HL-60 (cell line): Measurements from ENCODE around the gene TLL1.

Source experiments
- DNase-seq, 2 experiments: peaks; one replicate each; pipeline ENCODE4 v3.0.0-alpha.2; 2010 to 2020; ENCODE audit warnings: low read depth in 1 of 2, low spot score in 1 of 2
- H3K27ac ChIP-seq: fragments of 250-450 bp; sonication (Bioruptor Pico); replicated peaks from 2 replicates; pipeline ENCODE4 v1.5.1; 2020; ENCODE audit warnings: mild to moderate bottlenecking, moderate library complexity
- H3K27me3 ChIP-seq: fragments of 250-450 bp; sonication (Bioruptor Pico); 2 replicates; pipeline ENCODE4 v1.5.1; 2021; ENCODE audit warnings: mild to moderate bottlenecking, moderate library complexity; ENCODE audit not compliant: insufficient read depth, poor library complexity, severe bottlenecking
- H3K4me3 ChIP-seq: replicated peaks from 2 replicates; pipeline ENCODE4 v1.5.1; 2011; ENCODE audit warnings: mild to moderate bottlenecking, control low read depth, low read length; ENCODE audit not compliant: insufficient read depth
- CTCF ChIP-seq: IDR thresholded peaks from one replicate; pipeline ENCODE4 v1.5.1; 2011; ENCODE audit warnings: low read length, control low read depth, inconsistent platforms; ENCODE audit not compliant: insufficient read depth
- GABPA ChIP-seq: IDR thresholded peaks from 2 replicates; pipeline ENCODE4 v1.6.1; 2012; ENCODE audit warnings: low read depth
- POLR2AphosphoS5 ChIP-seq: IDR thresholded peaks from 2 replicates; pipeline ENCODE4 v1.6.1; 2012; ENCODE audit warnings: low read depth
- REST ChIP-seq: IDR thresholded peaks from 2 replicates; pipeline ENCODE4 v1.6.1; 2012; ENCODE audit warnings: low read depth; ENCODE audit not compliant: insufficient replicate concordance
- SPI1 ChIP-seq: IDR thresholded peaks from 2 replicates; pipeline ENCODE4 v1.6.1; 2012; ENCODE audit warnings: low read depth, mild to moderate bottlenecking, borderline replicate concordance

The TLL1 gene

GRCh38 chr4:166021617-166022016 lies 148.6 kb downstream of the TLL1 start:
- no peak for DNase-seq

GRCh38 chr4:166034965-166035364 lies 161.9 kb downstream of the TLL1 start:
- no peak overlapping the region for H3K4me3 ChIP-seq
- TF ChIP-seq SPI1 (no peak), REST (no peak), POLR2AphosphoS5 (no peak), CTCF (no peak), GABPA (no peak)
- DNase-seq = no peak
- no peak overlapping the region for H3K27ac ChIP-seq
- no peaks in the 10 kb centered on the region for H3K27me3 ChIP-seq

More at GRCh38 chr4:166021617-166022016, 148.6 kb downstream of the TLL1 start:
- Histone ChIP-seq H3K27me3 (no peaks in the 10 kb centered on the region), H3K4me3 (no peak overlapping the region), H3K27ac (no peak overlapping the region)
- no peak for TF ChIP-seq GABPA
- no peak for TF ChIP-seq POLR2AphosphoS5
- TF ChIP-seq CTCF = no peak
- no peak for TF ChIP-seq REST
- TF ChIP-seq SPI1 = no peak

GRCh38 chr4:166039822-166040221 lies 166.8 kb downstream of the TLL1 start:
- Histone ChIP-seq H3K27ac (no peak overlapping the region), H3K27me3 (no peaks in the 10 kb centered on the region), H3K4me3 (no peak overlapping the region)
- DNase-seq = no peak
- TF ChIP-seq GABPA = no peak
- TF ChIP-seq POLR2AphosphoS5 = no peak
- no peak for TF ChIP-seq CTCF
- no peak for TF ChIP-seq SPI1
- no peak for TF ChIP-seq REST
